Adrenal gland (tissue), 5 donors: Measurements from ENCODE around the gene KRT5.

ENCODE experiments used
- POLR2A ChIP-seq, 2 donors: fragments of 450-650 bp; IDR thresholded peaks; one replicate each; pipeline ENCODE4 v1.6.1; 2017; ENCODE audit warnings: antibody characterized with exemption in 2 of 2, mild to moderate bottlenecking in 2 of 2, moderate library complexity in 1 of 2
- TF ChIP-seq, protein P1 (sequence below), 6 experiments: fragments of 450-650 bp in 4 of 6; fragments of 200-600 bp in 2 of 6; sonication (generic) in 1 of 6; IDR thresholded peaks; 1 replicate in 5 of 6; 2 replicates in 1 of 6; pipeline versions ENCODE4 v1.5.1 to v1.8.0; 2016 to 2021; ENCODE audit warnings: antibody characterized with exemption in 6 of 6, mild to moderate bottlenecking in 2 of 6, moderate library complexity in 1 of 6
- donor health status: DM: no; HTN: no; CAD: no.

DNA sequence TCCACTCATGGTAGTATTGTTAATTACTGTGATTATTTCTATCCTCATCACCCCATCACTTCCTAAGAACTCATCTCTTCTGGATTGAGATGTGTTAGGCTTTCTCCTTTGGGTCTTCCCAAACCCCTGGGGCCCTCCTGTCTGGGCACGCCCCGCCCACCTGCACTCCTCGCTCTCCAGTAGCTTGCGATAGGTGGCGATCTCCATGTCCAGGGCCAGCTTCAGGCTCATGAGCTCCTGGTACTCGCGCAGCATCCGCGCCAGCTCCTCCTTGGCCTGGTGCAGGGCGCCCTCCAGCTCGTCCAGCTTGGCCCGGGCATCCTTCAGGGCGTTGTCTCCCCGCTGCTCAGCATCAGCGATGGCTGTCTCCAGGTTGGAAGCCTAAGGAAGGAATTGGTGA, 25.9 kb upstream of the KRT5 start:
- TF ChIP-seq, protein P1, sequence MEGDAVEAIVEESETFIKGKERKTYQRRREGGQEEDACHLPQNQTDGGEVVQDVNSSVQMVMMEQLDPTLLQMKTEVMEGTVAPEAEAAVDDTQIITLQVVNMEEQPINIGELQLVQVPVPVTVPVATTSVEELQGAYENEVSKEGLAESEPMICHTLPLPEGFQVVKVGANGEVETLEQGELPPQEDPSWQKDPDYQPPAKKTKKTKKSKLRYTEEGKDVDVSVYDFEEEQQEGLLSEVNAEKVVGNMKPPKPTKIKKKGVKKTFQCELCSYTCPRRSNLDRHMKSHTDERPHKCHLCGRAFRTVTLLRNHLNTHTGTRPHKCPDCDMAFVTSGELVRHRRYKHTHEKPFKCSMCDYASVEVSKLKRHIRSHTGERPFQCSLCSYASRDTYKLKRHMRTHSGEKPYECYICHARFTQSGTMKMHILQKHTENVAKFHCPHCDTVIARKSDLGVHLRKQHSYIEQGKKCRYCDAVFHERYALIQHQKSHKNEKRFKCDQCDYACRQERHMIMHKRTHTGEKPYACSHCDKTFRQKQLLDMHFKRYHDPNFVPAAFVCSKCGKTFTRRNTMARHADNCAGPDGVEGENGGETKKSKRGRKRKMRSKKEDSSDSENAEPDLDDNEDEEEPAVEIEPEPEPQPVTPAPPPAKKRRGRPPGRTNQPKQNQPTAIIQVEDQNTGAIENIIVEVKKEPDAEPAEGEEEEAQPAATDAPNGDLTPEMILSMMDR (IDR thresholded peaks at IDR 0.05): no peak
- TF ChIP-seq POLR2A (IDR thresholded peaks at IDR 0.05): no peak
